HCT116 (cell line): Measurements from ENCODE around the gene SET.

Experiments
- ATF3 ChIP-seq: IDR thresholded peaks from 2 replicates; pipeline ENCODE4 v1.6.1; 2012
- CTCF ChIP-seq, 3 experiments: fragments of 200-600 bp in 1 of 3; sonication (generic) in 1 of 3; IDR thresholded peaks in 2 of 3; conservative IDR thresholded peaks in 1 of 3; 2 replicates each; pipeline ENCODE4 v1.5.1; 2012 to 2017; ENCODE audit warnings: low read depth in 2 of 3, low read length in 2 of 3, antibody characterized with exemption in 1 of 3, borderline replicate concordance in 1 of 3, control low read depth in 1 of 3, mild to moderate bottlenecking in 1 of 3, mixed read lengths in 1 of 3, mixed run types in 1 of 3, moderate library complexity in 1 of 3; ENCODE audit not compliant: insufficient read depth in 1 of 3
- EZH2 ChIP-seq: fragments of 200-600 bp; sonication (generic); IDR thresholded peaks from 2 replicates; pipeline ENCODE4 v1.6.1; 2017; ENCODE audit warnings: antibody characterized with exemption, mixed run types
- JUND ChIP-seq: IDR thresholded peaks from 2 replicates; pipeline ENCODE4 v1.6.1; 2012
- POLR2A ChIP-seq: IDR thresholded peaks from 2 replicates; pipeline ENCODE4 v1.7.0; 2011; ENCODE audit warnings: borderline replicate concordance; ENCODE audit not compliant: insufficient read depth, insufficient read length; ENCODE audit errors: extremely low read depth
- POLR2AphosphoS5 ChIP-seq: IDR thresholded peaks from 2 replicates; pipeline ENCODE4 v1.6.1; 2011; ENCODE audit warnings: mild to moderate bottlenecking, low read depth, low read length, moderate library complexity
- ZNF274 ChIP-seq: fragments of 200-500 bp; sonication (Bioruptor generic); IDR thresholded peaks from 2 replicates; pipeline ENCODE4 v1.6.1; 2014; ENCODE audit warnings: mild to moderate bottlenecking, low read depth, low read length, inconsistent platforms

DNA sequence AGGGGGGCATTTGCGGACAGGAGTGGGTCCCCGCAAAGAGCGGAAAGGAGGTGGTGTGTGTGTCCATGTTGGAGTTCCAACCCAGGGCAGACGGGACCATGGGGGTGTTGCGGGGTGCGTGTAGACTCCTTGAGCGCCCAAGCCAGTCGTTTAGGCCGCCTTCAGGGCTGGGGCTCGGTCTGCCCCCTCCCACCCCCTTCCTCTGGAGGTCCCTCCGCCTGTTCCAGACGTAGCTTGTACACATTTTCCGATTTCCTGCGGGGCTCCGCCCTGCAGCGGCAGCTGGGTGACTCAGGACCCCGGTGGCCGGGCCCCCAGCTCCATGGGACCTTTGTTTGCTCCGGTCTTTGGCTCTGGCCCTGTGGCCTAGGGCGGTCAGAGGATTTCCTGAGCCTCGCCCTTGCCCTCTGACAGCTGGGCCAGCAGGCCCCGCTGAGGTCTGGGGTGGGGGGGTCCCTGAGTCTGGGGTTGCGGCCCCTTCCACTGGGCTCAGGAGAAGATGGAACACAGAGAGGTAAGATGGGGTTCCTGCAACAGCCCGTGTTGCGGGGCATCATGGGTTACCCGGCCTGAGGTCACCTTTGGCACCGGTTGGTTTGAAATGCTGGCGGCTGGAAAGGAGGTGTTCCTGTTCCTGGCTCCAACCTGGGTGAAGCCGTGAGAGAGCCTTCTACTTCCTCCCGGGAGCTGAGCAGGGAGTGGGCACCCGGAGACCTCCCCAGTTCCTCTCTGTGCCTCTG, 14.8 kb downstream of the SET start:
- TF ChIP-seq ZNF274 (no peak), POLR2A (no peak), CTCF (IDR thresholded peaks at IDR 0.05 in 2 of 3, conservative IDR thresholded peaks at IDR 0.05 in 1 of 3; ENCODE audit: borderline replicate concordance in 1 of 3, insufficient read depth in 1 of 3, low read depth in 2 of 3, low read length in 2 of 3) (no peak), ATF3 (no peak), POLR2AphosphoS5 (no peak), JUND (no peak), EZH2 (no peak)
